HG02798 (cell line): ENCODE data around the gene KRT73.
"Not testable (repeated sequence)": the region's sequence is repeated elsewhere in the genome, so short reads cannot be mapped to it uniquely, and the experiment has no call there.

Experiments used
- ATAC-seq: cut with Tn5 transposase; IDR thresholded peaks from one replicate; pipeline ENCODE4 v1.9.1; 2021; ENCODE audit warnings: mild to moderate bottlenecking; ENCODE audit not compliant: unreplicated experiment, poor library complexity

Gene KRT73

DNA sequence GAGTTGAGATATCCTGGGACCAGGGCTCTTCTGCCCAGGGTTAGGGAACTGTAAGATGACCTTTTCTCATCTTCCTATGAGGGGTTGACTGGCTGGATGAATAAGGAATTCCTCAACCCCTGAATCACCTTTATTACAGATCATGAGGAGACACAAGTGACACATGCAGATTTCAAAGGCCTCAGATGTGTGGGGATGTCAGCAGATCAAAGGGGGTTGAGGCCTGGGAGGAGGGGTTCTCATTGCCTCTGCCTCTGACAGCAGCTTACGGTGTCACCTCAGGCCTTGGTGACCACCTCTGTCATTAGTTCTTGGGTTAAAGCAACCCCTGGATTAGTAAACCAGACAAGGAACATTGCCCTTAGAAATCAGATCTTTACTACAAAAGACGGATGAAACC, 15.0 kb downstream of the KRT73 start:
- no peak for ATAC-seq

DNA sequence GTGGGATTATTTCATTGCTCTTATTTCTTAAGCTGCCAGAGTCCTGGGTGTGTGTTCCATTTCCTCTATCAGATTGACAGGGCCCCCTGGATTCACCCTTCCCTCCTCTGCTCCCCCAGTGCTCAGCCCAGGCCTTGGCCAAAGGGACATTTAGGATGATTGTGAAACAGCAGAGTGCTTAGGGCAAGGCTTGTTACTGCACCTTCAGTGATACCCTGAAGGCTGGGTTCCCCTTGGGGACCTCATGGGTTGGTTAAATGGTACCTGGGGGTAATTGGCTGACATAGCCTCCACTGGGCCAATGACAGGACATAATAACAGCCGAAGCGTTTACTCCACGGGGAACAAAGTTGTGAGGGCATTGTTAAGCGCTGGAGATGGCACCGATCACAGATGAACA, 15.8 kb downstream of the KRT73 start:
- no peak for ATAC-seq

DNA sequence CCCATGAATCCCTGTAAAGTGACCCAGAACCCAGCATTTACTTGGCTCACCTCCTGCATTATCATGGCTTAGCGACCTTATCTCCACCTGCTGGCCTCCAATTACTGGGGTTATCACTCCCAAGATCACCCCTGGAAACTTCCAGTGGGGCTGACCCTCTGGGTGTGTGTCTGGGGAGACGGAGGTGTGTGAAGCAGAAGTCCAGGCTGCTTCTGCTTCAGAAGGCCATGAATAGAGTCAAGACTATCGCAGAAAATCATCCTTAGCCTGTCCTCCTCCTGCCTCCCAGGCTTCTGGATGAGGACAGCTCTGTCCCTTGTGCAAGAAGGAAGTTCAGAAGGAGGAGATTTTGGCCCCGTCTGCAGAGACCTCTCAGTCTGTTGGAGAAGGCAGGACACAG, 16.7 kb downstream of the KRT73 start:
- no peak for ATAC-seq

DNA sequence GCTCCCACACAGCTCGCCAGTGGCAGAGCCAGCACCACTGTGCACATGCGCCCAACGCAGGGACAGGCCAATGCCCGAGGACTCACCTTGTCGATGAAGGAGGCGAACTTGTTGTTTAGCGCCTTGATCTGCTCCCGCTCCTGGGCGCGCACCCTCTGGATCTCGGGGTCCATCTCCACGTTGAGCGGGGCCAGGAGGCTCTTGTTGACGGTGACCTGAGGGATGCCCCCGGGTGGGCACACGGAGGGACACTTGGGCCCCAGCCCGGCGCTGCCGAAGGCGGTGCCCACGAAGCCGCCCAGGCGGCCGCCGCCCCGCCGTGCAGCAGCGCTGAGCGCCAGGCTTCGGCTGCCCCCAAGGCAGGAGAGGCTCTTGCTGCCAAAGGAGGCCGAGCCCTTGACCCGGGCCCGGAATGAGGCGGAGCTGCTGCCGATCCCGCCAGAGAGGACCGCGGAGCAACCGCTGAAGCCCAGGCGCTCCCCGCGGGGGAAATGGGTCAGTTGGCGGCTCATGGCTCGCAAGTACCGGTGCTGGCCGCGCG, 17.3 kb downstream of the KRT73 start, which contains the start of gene KRT72:
KRT72 (minus strand) TSS at position 523 of the 541 bp plus-strand sequence; CDS start at position 512, 11 bp downstream.
- no peak for ATAC-seq

DNA sequence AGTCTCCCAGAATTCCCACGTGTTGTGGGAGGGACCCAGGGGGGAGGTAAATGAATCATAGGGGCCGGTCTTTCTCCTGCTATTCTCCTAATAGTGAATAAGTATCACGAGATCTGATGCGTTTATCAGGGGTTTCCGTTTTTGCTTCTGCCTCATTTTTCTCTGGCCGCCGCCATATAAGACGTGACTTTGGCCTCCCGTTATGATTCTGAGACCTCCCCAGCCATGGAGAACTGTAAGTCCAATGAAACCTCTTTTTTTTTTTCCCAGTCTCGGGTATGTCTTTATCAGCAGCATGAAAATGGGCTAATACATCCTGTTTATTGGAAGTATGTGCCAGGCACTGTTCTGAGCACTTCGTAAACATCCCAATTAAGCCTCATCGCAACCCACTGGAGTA, 17.9 kb downstream of the KRT73 start:
- ATAC-seq: no peak

DNA sequence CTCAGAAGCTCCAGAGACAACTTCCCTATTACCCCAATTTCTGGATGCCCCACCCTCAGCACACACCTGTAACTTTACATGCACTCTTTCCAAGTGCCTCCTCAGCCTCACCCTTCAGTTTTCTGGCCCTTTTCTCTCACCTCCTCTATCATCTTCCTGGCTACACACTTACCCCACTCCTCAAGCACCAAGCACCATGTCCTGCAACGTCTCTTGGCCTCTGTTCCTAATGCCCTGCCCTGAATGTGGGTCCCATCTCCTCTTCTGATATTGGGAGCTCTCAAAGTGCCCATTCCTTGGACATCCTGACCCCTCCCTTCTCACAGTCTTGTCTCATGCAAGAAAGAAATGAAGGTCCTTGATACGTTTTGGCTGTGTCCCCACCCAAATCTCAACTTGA, 18.3 kb downstream of the KRT73 start:
- no peak for ATAC-seq

DNA sequence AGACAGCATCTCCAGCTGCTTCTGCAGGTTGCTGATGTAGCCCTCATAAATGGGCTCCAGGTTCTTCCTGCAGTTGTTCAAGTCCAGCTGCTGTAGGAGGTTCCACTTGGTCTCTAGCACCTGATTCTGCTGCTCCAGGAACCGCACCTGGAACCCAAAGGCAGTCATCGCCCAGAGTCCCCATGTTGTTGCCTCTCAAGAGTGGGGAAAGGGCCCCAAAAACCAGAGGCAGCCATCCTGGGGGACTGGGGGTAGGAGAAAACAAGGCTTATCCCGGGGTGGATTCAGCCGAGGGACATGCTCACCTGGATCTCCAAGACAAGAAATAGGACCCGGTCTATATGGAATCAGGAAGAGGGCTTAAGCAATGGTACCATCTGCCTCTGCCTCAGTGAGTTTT, 19.4 kb downstream of the KRT73 start:
- no peak for ATAC-seq

DNA sequence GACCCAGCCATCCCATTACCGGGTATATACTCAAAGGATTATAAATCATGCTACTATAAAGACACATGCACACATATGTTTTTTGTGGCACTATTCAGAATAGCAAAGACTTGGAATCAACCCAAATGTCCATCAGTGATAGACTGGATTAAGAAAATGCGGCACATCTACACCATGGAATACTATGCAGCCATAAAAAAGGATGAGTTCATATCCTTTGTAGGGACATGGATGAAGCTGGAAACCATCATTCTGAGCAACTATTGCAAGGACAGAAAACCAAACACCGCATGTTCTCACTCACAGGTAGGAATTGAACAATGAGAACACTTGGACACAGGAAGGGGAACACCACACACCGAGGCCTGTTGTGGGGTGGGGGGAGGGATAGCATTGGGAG, 24.1 kb downstream of the KRT73 start:
- ATAC-seq: not testable (repeated sequence)

DNA sequence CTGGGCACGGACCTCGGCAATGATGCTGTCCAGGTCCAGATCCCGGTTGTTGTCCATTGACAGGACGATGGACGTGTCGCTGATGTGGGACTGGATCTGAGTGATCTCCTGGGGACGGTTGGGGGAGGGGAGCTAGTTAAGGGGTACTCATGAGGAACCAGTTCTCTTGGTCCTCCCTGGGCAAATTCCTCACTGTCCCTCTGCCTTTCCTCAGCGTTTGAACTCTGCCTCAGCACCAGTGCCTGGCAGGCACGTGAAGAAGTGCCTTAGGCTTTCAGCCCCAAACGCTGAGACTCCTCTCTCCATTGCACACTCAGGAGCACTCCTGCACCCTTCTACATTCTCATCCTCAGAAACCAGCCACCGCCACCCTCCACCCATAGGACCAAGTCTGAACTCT, 26.8 kb downstream of the KRT73 start:
- ATAC-seq: no peak

DNA sequence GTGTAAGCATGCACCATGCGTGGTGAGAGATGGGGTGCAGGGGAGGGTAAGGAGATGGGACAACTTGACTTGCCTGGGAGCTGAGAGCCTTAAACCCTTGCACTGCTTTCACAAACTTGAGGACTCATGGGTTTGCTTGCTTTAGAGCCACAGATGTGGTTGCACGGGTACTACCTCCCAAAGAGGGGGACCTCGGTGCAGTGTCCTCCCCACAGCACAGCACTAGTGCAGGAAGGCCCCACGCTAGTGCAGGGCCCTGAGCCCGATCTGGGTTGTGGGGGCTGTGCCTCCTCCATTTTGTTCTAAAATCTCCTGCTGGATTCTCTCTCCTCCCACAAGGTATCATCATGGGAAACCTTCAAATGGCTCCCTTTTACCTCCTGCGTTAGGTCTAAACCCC, 28.3 kb downstream of the KRT73 start:
- ATAC-seq: no peak

DNA sequence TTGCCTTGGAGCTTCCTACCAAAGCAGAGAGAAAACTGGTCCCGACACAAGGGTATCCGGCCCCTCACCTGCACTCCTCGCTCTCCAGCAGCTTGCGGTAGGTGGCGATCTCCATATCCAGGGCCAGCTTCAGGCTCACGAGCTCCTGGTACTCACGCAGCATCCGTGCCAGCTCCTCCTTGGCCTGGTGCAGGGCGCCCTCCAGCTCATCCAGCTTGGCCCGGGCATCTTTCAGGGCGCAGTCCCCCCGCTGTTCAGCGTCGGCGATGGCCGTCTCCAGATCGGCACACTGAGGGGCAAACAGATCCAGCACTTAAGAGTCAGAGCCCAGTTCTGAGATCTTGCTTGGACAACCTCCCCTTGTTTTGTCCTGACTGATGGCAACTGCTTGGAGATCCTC, 30.8 kb downstream of the KRT73 start:
- no peak for ATAC-seq

DNA sequence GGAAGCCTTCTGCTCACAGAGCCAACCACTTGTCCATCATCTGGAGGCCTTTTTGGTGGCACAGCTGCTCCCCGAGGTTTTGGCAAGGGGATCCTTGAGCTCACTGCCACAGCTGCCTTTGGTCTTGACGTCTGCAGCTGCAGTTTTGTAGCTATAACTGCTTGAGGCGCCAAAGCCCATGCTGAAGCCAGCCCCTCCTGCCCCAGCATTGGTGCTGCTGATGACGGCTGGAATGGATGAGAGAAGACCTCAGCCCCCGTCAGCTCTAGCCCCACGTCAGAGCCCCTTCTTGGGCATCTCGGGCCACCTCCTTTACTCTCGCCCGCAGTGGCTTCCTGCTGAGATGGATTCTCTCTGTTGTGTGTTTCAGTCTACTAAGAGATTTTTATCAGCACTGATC, 32.4 kb downstream of the KRT73 start:
- ATAC-seq: no peak

DNA sequence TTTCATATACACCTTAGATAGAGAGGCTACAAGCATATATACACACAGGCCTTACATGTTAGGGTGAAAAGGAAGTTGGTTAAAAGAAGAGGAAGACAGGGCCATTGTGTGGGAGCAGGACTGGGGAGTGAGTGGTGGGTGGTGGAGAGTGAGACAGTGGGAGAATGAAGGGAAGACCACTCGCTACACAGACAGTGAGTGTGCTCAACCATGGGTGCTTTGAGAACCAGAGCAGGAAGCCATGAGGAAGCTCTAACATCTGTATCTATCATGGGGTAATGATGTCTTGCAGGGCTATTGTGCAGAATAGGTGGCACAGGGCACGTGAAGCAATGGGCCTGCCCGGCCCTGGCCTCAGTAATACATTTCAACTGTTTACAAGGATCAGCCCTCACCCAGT, 33.3 kb downstream of the KRT73 start:
- no peak for ATAC-seq

DNA sequence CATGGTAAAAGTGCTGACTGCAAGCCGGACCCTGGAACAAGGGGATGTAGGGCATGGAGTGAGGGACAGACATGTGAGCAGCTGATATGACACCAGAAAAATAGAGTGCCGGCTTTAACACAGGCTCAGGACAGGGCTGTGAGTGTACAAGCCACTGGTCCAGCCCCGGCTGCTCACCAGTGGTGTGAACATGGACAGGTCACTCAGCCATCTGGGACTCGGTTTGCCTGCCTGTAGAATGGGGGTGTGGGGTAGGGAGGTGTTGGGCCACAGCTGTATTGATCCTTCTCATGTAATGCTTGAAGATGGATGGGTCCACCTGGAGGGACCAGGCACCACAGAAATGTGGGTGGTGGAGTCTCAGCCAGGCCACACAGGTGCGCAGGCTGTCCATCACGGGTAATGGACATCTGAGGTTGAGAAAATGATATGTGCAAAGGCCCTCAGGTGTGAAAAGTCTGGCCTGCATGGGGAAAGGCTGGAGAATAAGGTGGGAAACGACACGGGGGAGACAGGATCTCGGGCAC, 34.1 kb downstream of the KRT73 start:
- ATAC-seq: no peak

DNA sequence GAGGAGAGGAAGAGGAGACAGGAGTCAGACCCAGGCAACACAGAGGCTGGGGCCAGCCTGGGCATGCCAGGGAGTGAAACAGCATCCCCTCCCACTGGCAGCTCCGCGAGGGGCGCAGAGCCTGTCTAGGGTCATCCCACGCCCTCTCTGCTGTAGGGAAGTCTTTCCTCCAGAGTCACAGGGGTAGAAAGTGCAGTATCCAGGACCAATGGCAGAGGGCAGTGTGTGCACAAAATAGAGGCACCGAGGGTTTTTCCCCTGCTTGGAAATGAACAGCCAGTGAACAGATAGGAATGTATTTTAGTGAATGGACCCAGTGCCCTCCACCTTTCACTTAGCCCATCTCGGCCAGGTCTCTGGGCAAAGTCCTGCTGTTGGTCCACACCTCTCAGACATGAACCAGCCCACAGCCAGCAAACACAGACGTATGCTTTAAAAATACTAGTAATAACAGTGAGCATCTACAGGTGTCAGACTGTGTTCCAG, 35.3 kb downstream of the KRT73 start:
- ATAC-seq: no peak

DNA sequence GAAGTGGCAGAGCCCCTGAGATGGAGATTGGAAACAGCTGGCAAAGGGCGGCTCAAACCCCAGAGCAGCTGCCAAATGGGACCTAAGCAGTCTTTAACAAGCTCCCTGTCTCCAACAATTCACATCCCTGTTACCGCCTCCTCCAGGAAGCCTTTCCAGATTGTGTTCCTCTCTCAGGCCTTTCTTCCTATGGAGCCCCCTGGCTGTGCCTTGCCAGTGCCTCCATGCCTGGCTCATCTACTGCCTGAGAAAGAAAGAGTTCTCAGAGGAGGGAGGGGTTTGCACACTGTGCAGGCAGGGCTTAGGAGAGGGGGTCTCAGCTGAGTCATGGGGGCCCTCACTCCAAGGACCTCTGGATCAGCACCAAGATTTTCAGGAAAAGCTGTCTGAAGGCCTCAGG, 35.9 kb downstream of the KRT73 start:
- ATAC-seq: no peak

DNA sequence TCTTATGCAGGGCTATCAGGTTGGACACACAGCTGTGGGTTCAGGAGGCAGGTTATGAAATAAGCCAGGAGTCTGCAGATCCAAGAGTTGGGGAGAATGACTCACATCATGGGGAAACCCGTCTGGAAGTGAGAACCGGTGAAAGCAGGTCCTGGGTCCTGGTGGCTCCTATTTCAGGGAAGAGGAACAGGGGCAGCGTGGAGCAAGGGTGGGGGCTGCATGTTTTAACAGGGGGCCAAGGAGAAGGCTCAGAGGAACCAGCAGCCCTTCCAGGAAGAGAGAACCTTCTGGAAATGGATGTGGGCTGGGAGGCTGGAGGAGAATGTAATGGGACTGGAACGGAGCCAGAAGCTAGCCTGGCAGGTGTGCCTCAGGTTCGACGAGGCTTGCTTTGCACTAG, 36.9 kb downstream of the KRT73 start:
- no peak for ATAC-seq

DNA sequence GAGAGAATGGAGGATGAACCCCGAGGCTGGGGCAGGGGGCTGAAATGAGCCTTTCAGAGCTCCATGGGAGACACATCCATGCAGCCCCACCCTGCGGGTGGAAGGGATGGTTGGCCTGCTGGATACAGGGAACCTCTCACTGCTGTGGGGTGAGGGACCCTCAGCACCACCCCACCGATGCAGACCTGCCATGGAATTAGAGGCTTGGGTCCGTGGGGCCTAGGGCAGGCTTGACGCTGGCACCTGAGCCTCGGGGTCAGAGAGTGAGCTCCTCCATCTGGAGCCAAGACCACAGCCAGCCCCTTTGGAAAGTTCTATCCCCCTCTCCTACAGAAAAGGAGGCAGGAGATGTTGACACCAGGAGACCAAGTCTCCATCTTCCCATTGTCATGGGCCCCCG, 37.3 kb downstream of the KRT73 start:
- ATAC-seq: no peak

DNA sequence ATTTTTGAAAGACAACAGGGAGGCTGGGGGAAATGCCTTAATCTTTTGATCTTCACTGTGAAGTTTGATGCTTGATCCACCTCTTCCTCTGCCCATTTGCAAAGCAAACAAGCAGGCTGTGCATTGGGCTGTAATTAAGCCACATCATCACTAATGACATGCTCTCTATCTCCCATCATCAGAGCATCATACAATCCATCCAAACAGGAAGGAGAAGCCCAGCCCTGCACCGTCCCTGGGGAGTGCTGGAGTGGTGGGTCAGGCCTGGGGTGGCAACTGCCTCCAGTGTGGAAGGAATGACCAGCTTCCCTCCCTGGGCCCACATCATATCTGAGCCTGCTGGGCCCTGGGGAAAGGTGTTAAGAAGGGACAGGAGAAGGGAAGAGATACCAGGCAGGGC, 37.9 kb downstream of the KRT73 start:
- ATAC-seq: no peak

DNA sequence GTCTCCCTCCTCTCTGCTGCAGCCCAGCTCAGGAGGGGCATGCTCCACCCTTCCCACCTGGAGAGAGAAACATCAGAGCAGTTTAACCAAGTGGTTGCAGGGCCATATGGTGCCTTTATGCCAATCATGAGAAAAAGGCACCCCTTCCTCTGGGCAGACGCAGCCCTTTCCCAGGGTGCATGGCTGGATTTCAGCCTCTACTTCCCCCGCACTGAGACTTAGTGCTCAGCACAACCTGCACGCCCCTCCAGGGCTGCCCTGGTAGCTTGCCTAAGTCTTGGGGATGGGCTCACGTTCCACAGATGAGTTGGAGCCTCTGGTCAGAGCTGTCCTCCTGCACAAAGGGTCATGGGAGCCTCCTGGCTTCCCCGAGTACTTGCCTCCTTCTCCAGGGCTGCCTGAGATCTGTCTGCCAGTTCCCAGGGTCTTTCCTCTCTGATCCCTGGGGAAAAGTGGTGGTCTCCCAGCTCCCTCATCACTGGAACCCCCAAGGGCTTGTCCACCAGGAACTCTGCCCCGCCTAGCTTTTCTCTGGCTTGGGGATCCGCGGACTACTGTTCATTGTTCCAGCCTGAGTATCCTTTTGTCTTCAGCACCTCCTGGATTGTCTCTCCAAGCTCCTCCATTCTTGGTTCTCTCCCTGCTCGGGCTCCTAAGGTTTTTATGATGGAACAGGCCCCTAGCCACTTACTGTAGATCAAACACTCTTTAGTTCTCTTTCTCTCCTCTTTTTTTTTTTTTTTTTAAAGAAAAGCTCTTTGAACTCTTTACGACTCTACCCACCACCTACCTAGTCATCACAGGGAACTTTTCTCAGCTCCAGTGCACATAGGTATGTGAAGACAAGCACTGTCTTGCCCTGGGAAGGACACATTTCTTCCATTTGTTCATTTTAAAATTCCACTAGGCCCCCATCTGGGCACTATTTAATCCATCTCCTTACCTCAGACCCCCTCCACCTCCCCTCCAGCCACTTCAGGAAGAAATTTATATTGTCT, 38.6 kb downstream of the KRT73 start:
- ATAC-seq: no peak

DNA sequence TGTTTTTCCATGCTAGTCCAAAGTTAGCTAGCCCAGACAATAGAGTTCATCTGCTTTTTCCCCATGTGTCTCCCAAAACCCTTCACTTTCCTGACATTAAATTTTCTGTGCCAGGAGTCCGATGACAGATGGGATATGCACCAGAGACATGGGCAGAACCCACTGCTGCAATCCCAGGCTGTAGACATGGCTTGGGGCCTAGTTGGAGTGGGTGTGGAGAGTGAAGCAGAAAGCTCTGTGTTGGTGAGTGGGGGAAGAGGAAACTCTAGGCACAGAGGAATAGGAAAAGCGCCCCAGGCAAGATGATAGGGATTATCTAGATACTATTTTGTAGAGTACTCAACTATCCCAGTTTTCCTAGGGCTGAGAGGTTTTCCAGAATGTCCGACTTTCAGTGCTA, 39.9 kb downstream of the KRT73 start:
- ATAC-seq: no peak
